T-helper 9 cell (primary cell): ENCODE data around the gene TEPSIN.

Source experiments
- DNase-seq: peaks from one replicate; pipeline ENCODE4 v3.0.0-alpha.2; 2020

Gene TEPSIN

GRCh38 chr17:81267390-81268067, 28.7 kb upstream of the TEPSIN start:
- DNase-seq = no peak

DNA sequence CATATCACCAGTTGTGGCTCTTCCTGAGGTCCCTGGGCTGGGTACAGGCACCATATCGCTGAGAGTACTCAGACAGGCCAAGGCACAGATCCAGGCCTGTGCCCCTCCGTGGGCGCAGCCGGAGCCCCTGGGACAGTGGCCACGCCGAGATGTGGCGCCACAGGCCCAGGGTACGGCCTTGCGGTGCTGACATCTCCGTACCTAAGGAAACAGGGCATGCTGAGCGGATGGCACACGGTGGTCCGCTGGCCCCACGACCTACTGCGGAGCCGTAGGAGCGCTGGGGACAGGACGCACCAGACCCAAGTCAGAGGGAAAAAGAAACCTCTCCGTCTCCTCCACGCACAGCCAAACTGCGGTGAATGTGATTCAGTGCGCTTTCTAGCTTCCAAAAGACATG, 26.7 kb upstream of the TEPSIN start:
- no peak for DNase-seq

DNA sequence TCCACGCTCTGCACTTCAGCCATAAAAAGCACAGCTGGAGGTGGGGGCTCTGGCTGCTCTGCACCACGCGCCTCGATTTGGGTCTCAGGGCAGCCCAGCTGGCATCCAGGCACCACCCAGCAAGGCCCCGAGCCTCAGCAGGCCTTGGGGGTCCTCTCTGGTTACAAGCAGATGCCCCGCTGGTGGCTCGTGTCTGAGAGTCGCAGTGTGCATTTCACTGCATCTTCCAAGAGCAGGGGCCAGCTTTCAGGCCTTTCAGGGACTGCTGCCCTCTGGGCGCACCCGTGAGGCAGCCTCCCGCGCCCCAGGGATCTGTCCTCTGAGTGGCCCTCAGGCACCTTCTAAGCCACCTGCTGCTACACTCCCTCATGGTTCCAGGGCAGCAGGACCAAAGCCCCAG, 25.8 kb upstream of the TEPSIN start:
- no peak for DNase-seq

DNA sequence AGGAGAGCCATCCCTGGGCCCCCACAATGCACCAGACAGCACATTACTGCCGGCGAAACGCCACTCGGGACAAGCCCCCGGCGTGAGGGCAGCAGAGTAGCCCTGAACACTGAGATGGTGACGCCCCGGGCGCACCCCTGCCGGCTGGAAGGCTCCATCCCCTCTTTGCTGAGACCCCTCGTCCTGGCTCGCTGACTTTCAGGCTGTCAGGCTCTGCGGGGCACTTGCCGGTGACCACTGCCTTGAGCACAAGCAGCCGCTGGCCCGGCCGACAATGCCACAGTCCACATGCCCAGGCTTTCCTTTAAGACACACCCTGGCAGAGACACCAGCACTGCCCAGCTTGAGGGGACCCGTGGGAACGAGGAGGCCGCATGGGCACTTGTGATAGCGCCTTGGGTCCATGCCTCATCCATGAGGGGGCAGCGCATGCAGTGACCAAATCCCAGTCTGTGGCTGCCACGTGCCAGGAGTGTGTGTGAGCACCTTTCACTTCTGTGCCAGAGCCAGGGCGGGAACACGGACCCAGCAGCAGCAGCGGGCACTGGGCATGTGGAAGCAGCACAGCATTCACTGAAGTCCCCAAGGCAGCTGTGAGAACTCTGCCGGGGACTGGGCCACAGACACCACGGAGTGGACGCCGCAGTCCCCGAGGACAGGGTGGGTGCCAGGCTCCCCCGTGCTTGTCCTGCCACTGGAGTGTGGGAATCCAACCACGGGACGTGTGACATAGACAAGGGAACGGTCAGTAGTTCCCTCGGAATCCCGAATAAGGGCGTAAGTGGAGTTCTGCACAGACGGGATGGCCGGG, 24.7 kb upstream of the TEPSIN start:
- no peak for DNase-seq

GRCh38 chr17:81261582-81262336, 22.9 kb upstream of the TEPSIN start:
- no peak for DNase-seq

- no peak for DNase-seq
These were observed 22.2 kb upstream of the TEPSIN start for GRCh38 chr17:81261096-81261495.

DNA sequence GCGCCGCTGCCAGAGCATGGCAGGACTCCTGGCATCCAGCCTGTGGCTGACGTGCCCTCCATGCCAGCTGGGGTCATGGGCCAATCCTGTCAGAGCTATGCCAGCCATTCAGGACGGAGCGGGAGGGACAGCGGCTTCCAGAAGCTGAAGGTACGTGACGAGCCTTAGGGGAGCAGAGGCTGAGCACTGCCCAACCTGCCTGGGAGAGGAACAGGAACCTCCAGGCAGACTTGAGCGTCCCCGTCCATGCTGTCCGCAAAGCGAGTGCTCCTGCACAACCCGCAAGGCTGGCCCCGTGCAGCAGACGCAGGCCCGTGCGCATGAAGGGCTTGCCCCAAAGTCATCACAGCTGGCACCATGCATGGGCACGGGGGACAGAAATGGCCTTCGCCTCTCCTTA, 21.8 kb upstream of the TEPSIN start:
- DNase-seq = no peak

GRCh38 chr17:81260171-81260570, 21.3 kb upstream of the TEPSIN start:
- DNase-seq = no peak

DNA sequence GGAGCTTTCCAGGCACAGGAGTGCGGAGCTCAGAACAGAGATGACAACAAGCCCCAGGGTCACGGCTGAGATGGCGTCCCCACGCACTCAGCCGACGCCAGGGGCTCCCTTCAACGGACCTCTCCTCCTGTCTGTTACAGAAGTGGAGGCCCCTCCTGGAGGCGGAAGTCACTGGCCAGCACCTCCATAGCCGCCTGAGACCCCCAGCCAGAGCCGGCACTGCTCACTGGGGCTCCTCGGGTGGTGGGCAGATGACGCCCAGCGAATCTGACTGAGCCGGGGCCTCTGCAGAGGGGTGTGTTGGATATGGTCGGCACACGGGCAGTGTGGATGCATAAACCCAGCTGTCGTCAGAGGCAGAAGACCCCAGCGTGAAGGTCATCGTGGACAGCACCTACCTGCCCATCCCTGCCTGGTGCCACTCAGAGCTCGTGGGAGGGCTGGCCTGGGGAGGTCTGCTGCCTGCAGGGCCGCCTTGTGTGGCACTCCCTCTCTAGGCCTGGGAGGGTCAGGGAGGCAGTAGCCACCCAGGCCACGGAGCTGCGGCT, 20.3 kb upstream of the TEPSIN start:
- DNase-seq = no peak

DNA sequence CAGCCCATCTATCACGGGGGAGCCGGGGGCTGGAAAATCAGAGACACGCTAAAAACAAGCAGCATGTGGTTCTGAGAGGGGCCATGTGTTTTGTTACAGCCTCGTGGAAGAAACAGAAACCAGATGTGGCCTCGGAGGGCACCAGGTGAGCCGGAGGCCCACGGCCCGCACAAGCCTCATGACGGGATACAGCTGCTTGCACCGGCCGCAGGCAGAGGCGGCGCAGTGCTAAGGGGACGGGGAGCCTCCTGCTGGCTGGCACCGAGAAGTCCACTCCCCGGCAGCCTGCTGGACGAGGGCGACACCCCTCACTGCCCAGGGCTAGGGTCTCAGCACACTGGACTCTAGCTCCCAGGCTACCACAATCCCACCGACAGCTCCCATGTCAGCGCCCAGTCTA, 19.4 kb upstream of the TEPSIN start:
- no peak for DNase-seq

DNA sequence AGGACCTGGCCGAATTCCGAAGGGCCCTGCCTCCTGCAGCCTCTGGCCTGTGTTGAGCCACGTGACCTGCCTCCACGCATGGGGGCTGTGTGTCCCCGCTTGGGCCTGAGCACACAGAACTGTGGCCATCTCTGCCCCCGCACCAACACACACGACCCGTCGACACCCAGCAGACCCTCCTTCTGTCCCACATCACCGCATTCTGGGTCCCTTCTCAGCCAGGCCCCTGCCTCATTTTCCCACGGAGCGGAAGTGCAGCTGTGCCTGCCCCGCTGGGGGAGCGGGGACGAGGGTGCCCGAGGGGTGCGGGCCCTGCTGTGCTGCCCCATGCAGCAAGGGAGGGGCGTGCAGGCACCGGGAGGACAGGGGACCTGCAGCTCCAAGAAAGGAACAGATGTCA, 18.7 kb upstream of the TEPSIN start:
- no peak for DNase-seq

GRCh38 chr17:81256616-81257015, 17.8 kb upstream of the TEPSIN start:
- no peak for DNase-seq

GRCh38 chr17:81254955-81255717, 16.3 kb upstream of the TEPSIN start:
- no peak for DNase-seq

DNA sequence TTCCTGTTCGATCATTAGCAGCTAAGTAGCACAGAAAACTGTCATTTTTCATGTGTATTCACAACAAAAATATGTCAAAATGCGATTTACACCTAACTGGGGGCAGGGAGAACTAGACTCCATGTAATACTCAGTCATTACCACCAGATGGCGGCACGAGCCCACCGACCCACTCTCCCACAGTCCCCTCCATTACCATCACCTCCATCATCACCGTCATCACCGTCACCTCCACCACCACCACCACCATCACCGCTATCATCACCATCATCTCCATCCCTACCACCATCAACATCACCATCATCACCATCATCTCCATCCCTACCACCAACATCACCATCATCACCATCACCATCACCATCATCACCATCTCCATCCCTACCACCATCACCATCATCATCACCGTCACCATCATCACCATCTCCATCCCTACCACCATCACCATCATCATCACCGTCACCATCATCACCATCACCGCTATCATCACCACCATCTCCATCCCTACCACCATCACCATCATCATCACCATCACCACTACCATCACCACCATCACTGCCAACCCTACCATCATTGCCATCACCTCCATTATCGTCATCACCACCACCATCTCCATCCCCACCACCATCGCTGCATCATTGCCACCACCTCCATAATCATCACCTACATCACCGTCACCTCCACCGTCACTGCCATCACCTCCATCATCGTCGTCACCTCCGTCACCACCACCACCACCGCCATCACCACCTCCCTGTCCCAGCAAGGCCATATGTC, 14.7 kb upstream of the TEPSIN start:
- peak; percentile 55 for DNase-seq

- no peak for DNase-seq
These were observed 14.1 kb upstream of the TEPSIN start for GRCh38 chr17:81252987-81253329.

- DNase-seq = no peak
These were observed 13.6 kb upstream of the TEPSIN start for GRCh38 chr17:81252326-81252986.

GRCh38 chr17:81251709-81252301, 12.9 kb upstream of the TEPSIN start:
- no peak for DNase-seq

DNA sequence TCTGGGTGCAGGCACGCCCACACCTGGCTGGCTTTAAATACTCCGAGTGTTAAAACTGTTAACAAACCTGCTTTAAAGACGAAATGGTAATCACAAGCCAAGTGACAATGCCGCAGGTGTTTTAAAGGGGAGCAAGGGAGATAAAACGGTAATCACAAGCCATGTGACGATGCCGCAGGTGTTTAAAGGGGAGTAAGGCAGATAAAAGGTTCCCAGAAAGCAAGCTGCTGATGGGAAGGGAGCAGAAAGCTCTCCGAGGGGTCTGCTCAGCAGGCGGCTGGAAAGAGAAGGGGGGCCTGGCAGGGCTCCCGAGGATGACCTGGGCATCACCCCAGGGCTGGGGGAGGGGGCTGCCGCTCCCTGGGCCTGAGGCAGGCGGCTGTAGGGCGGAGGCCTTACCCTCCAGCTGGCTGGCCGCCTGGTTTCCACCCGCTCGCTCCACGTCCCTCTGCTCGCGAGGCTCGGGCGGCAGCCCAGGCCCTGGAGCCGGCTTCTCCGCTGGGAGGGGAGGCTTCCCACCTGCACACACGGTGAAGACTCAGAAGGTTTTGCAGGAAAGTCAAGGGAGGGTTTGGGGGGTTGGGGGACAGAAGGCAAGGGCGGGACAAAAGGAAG, 12.3 kb upstream of the TEPSIN start:
- no peak for DNase-seq

DNA sequence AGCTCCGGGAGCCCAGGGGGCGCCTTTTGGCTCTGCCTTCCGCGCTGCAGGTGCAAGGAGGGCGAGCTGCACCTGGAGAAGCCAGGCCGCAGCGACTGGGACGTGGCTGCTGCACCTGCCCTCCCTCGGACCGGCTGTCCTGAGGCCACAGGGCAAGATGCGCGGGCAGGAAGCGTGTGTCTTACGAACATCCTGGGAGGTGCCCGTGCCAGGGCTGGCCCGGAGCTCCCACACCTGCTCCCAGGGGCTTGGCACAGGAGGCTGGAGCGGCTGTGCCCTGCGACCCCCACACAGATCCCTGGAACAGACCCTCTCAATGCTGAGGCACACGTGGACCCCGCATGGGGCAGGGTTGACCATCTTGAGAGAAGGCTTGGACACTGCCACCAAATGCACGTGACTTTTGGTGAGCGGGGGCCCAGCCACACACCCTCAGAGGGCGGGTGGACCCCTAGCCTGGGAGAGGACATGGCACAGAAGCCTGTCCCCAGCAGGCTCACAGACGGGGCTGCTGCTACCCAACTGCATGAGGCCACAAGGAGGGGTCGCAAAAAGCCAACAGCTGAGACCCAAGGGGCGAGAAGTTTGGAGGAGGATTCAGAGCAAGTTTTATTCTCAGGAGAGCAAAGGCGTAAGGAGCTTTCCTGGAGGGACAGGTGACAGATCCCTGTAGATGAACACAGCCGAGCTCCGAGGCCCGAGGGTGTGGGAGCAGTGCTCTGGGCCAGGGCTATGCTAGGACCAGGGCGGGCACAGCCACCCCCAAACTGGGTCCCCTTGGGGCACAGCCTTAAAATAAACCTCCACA, 11.6 kb upstream of the TEPSIN start:
- DNase-seq = no peak
